Right lobe of liver (tissue), 6 donors: ENCODE measurements around the gene DCXR. TPM values are rescaled to one million over a fixed set of nuclear protein-coding genes. Genes with fewer than 3 reads are reported as not detected.

ENCODE experiments used
- ATAC-seq, 4 donors: fragments of 200-7000 bp; cut with Tn5 transposase; one replicate each; pipeline ENCODE4 v1.9.1; 2020; ENCODE audit warnings: mild to moderate bottlenecking in 4 of 4, moderate library complexity in 4 of 4
- DNase-seq, 3 donors: peaks; one replicate each; pipeline ENCODE4 v3.0.0-alpha.2; 2020
- H3K27ac ChIP-seq, 3 donors: fragments of 200-600 bp; one replicate each; pipeline ENCODE4 v1.8.0; 2022
- H3K27me3 ChIP-seq, 2 donors: fragments of 200-600 bp; one replicate each; pipeline ENCODE4 v1.8.0; 2022
- H3K36me3 ChIP-seq, 4 donors: fragments of 200-600 bp; sonication (generic) in 1 of 4; one replicate each; pipeline versions ENCODE4 v1.5.1 to v1.8.0; 2017 to 2022; ENCODE audit warnings: control low read depth in 1 of 4
- H3K4me1 ChIP-seq, 4 donors: fragments of 200-600 bp; sonication (generic) in 1 of 4; one replicate each; pipeline versions ENCODE4 v1.5.1 to v1.8.0; 2017 to 2022; ENCODE audit warnings: control low read depth in 1 of 4
- H3K4me3 ChIP-seq, 3 donors: fragments of 200-600 bp; one replicate each; pipeline ENCODE4 v1.8.0; 2022
- H3K9me3 ChIP-seq, 4 donors: fragments of 200-600 bp; sonication (generic) in 1 of 4; one replicate each; pipeline versions ENCODE4 v1.5.1 to v1.8.0; 2017 to 2022; ENCODE audit warnings: control low read depth in 1 of 4
- POLR2A ChIP-seq: fragments of 450-650 bp; IDR thresholded peaks from one replicate; pipeline ENCODE4 v1.6.1; 2017; ENCODE audit warnings: antibody characterized with exemption, mild to moderate bottlenecking
- WGBS: methylation state at CpG from one replicate; pipeline ENCODE4 v1.1.6; 2018; ENCODE audit warnings: low coverage, low lambda C conversion rate; ENCODE audit not compliant: insufficient coverage; ENCODE audit errors: missing lambda C conversion rate; 5-methylcytosine and 5-hydroxymethylcytosine counted together
- intact Hi-C, 2 donors: fragments of 100-400 bp; cut with DNase I; formaldehyde crosslinking; loops; one replicate each; pipeline versions ENCODE4 v1.11.2 to v1.14.1; 2022
- total RNA-seq, 6 experiments: library from RNA; depleted of rRNA in 2 of 6; stranded (reverse); fragments of >200 nt in 2 of 6; fragmentation: NEBNext Ultra II Directional in 3 of 6; extraction: Animal tissue kit (Norgen Biotek cat#: 25700) in 3 of 6; gene quantifications; one replicate each; pipeline versions ENCODE4 v1.1.0 to v1.2.4, GENCODE V29; 2016 to 2023
- TF ChIP-seq, protein P1 (sequence below), 4 donors: fragments of 200-600 bp in 3 of 4; fragments of 450-650 bp in 1 of 4; IDR thresholded peaks; one replicate each; pipeline versions ENCODE4 v1.5.1 to v1.8.0; 2016 to 2022; ENCODE audit warnings: antibody characterized with exemption in 4 of 4, mild to moderate bottlenecking in 2 of 4
- donor health status: DM: no; HTN: yes; CAD: no.
- donor health status: DM: no; HTN: no; CAD: no.
- donor health status: DM: no; HTN: no; CAD: no.
- donor health status: DM: no; HTN: yes; CAD: no.
- donor health status: DM: no; HTN: yes; CAD: no.

DCXR gene
- total RNA-seq, 6 experiments from 2014 or later = 389 to 1,607 (median 735) TPM

DNA sequence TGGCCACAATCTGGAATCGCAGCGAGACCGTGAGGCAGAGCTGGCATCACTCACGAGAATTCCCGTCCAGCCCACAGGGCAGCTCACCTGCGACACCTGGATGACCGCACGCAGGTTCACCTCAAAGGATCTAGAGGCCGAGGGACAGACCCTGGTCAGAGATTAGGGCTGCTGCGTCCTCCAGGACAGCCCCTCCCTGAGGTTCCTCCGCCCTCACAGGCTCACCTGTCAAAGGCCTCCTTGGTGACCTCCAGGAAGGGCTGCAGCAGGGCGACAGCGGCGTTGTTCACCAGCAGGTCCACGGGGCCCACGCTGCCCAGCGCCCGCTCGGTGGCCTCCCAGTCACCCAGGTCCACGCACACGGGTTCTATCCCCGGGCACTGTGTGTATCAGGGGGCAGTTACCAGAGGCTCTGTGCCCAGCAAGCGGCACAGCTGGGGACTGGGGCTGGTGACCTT lies 834 bp downstream of the DCXR start:
- no peak for TF ChIP-seq POLR2A
- TF ChIP-seq, protein P1, sequence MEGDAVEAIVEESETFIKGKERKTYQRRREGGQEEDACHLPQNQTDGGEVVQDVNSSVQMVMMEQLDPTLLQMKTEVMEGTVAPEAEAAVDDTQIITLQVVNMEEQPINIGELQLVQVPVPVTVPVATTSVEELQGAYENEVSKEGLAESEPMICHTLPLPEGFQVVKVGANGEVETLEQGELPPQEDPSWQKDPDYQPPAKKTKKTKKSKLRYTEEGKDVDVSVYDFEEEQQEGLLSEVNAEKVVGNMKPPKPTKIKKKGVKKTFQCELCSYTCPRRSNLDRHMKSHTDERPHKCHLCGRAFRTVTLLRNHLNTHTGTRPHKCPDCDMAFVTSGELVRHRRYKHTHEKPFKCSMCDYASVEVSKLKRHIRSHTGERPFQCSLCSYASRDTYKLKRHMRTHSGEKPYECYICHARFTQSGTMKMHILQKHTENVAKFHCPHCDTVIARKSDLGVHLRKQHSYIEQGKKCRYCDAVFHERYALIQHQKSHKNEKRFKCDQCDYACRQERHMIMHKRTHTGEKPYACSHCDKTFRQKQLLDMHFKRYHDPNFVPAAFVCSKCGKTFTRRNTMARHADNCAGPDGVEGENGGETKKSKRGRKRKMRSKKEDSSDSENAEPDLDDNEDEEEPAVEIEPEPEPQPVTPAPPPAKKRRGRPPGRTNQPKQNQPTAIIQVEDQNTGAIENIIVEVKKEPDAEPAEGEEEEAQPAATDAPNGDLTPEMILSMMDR (IDR thresholded peaks at IDR 0.05) = no peak
- Histone ChIP-seq H3K27ac (peak overlapping the region; percentile 84 to 89 (median 89)), H3K4me1 (peaks cover 0 to 52% (median 18%) of the 10 kb centered on the region in 4 donors), H3K36me3 (peaks cover 0 to 16% (median 0%) of the 10 kb centered on the region in 4 donors), H3K9me3 (no peaks in the 10 kb centered on the region), H3K27me3 (no peaks in the 10 kb centered on the region), H3K4me3 (peak overlapping the region; percentile 68 to 97 (median 81))
- WGBS = no CpG with 5 or more reads among the region's 23 CpGs
- no peak for DNase-seq
- intact Hi-C loops = loop anchor here (10.0 kb wide), 2 partner anchors 48 to 58 kb away; partner anchors contain the start of gene FASN (in 1 of the 2)
- no peak for ATAC-seq

DNA sequence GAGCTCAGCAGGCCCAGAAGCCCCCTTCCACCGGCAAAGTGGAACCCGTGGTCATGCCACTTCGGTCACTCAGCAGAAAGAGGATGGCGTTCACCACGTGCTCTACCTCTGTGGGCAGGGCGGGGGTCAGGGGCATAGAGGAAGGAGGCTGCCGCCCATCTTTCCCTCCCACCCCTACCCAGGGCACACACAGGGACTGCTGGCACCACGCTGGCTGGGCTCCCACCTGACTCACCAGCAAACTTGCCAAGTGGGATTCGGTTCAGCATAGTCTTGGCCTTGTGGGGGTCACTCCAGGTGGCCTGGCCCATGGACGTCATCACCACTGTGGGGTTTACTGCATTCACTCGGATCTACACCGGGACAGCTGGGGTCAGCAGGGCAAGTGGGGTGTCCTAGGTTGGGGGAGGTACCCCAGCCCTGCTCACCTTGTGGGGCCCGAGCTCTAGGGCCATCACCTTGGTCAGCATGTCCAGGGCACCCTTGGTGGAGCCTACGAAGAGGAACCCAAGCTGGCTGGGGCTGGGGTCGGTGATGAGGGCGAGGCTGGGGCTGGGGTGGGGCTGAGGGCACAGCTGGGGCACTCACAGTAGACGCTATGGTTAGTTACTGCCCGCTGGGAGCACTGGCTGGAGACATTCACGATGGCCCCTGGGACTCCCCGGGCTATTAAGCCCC lies 1.4 kb downstream of the DCXR start:
- H3K27ac ChIP-seq = peak overlapping the region in 1 of 3 donors; percentile 89
- H3K9me3 ChIP-seq = no peaks in the 10 kb centered on the region
- H3K4me3 ChIP-seq = peak overlapping the region; percentile 68 to 97 (median 81)
- intact Hi-C loops = loop anchor here (10.0 kb wide), 2 partner anchors 49 to 59 kb away; partner anchors contain the start of gene FASN (in 1 of the 2)
- TF ChIP-seq, protein P1 (IDR thresholded peaks at IDR 0.05) = no peak
- TF ChIP-seq POLR2A = no peak
- H3K27me3 ChIP-seq = no peaks in the 10 kb centered on the region
- ATAC-seq (peak in 1 of 4 donors; percentile 3), DNase-seq (peak in 1 of 3 donors; percentile 67)
- H3K36me3 ChIP-seq = peaks cover 0 to 16% (median 0%) of the 10 kb centered on the region in 4 donors
- 42% methylated on average over 6 of the region's 20 CpGs for WGBS
- peaks cover 0 to 50% (median 15%) of the 10 kb centered on the region in 4 donors for H3K4me1 ChIP-seq

DNA sequence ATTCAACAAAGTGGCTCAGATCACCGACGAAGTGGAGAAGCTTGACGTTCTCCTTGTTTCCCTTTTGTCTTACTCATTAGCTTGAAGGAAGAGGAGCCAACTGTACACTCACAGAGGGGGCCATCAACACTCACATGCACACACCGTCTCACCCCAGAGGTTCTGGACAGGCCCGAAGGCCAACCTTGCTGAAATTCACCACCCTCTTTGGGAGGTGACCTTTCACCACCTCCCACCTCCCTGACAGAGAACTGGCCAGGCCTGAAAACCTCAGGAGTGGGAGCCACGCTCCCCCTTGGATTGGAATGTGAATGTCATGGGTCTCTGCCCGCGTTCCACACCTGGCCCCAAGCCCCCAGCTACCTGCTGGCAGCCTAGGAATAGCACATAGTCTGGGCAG lies 2.0 kb downstream of the DCXR start:
- Histone ChIP-seq H3K9me3 (no peaks in the 10 kb centered on the region), H3K36me3 (peaks cover 0 to 16% (median 0%) of the 10 kb centered on the region in 4 donors), H3K4me1 (peaks cover 0 to 44% (median 15%) of the 10 kb centered on the region in 4 donors), H3K4me3 (peak overlapping the region in 1 of 3 donors; percentile 81), H3K27ac (peak overlapping the region in 1 of 3 donors; percentile 89), H3K27me3 (no peaks in the 10 kb centered on the region)
- WGBS = 37% methylated on average over 7 of the region's 8 CpGs
- no peak for ATAC-seq
- intact Hi-C loops = loop anchor here (10.0 kb wide), 2 partner anchors 49 to 59 kb away; partner anchors contain the start of gene FASN (in 1 of the 2)
- TF ChIP-seq, protein P1 (IDR thresholded peaks at IDR 0.05) = no peak
- DNase-seq = no peak

DNA sequence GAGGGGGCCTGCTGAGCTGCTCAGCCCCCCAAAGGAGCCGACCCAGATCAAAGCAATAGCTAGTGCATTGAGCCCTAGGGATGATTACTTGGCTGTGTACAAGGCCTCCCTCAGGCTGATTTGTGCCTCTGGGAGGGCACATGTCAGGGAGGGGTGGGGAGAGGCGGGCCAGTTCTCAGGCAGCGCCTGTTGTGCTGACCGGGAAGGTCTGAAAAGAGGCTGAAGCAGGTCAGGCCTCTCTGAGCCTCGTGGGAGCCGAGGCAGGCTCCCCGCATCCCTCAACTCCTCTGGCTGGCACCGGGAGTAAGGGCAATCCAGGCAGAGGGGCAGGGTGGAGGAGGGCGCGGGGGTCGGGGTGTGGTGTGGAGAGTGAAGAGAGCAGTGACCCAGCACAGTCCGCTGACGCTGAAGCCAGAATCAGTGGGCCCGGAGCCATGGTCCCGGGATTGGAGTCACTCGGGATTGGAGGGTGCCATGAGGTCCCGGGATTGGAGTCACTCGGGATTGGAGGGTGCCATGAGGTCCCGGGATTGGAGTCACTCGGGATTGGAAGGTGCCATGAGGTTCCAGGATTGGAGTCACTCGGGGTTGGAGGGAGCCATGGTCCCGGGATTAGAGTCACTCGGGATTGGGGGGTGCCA lies 3.0 kb downstream of the DCXR start:
- DNase-seq (peak in 2 of 3 donors; percentile 87 to 89), ATAC-seq (peak in 2 of 4 donors; percentile 1 to 14)
- Histone ChIP-seq H3K9me3 (no peaks in the 10 kb centered on the region), H3K27me3 (no peaks in the 10 kb centered on the region), H3K27ac (peak overlapping the region in 1 of 3 donors; percentile 51), H3K4me1 (peaks cover 0 to 46% (median 18%) of the 10 kb centered on the region in 4 donors), H3K4me3 (no peak overlapping the region), H3K36me3 (peaks cover 0 to 16% (median 0%) of the 10 kb centered on the region in 4 donors)
- intact Hi-C loops = loop anchor here (5.0 to 10.0 kb wide), 3 partner anchors 50 to 123 kb away; partner anchors contain the start of gene FASN (in 1 of the 2)
- TF ChIP-seq, protein P1 (IDR thresholded peaks at IDR 0.05) = no peak
- TF ChIP-seq POLR2A = no peak
- 24% methylated on average over 12 of the region's 23 CpGs for WGBS
